HepG2 (cell line): ENCODE results near the gene AGBL1. TPM values are rescaled to one million over a fixed set of nuclear protein-coding genes. Genes with fewer than 3 reads are reported as not detected.

Experiments
- ATAC-seq: fragments of 200-7000 bp; cut with Tn5 transposase; 3 replicates; pipeline ENCODE4 v1.9.1; 2020; ENCODE audit warnings: mild to moderate bottlenecking, moderate library complexity
- BruUV-seq: library from RNA; stranded (reverse); fragments of 400-500 nt; replicated peaks from 2 replicates; lab custom pipeline; 2021; lab: Mats Ljungman, UMichigan
- CTCF ChIA-PET: fragments of 300-600 bp; formaldehyde crosslinking; extraction: SDS; loops from one replicate; lab custom pipeline; 2021; ENCODE audit warnings: low total read pairs, inconsistent platforms, low intra/inter-chr PET ratio; lab: Yijun Ruan, JAX
- POLR2A ChIA-PET: fragments of 350-600 bp; sonication (Branson Sonifier 250); formaldehyde crosslinking; loops from one replicate; lab custom pipeline; 2020; ENCODE audit warnings: antibody characterized with exemption, inconsistent platforms; lab: Yijun Ruan, JAX
- DNase-seq: peaks from one replicate; pipeline ENCODE4 v3.0.0-alpha.2; 2015; ENCODE audit warnings: low spot score
- FAIRE-seq: peaks from 3 replicates; lab custom pipeline; 2011; peaks lifted over from hg19 to GRCh38; lab: Jason Lieb, UNC
- H2AFZ ChIP-seq: one replicate; pipeline ENCODE4 v1.6.1; 2011; ENCODE audit warnings: low read length, inconsistent platforms
- H3K27ac ChIP-seq: fragments of 300-600 bp; 3 replicates; pipeline ENCODE4 v1.8.0; 2011; ENCODE audit warnings: mixed run types, mild to moderate bottlenecking, mixed read lengths, low read length, inconsistent platforms; ENCODE audit not compliant: insufficient read depth; ENCODE audit errors: extremely low read length
- H3K27me3 ChIP-seq, 2 experiments: fragments of 200-600 bp in 1 of 2; 2 replicates in 1 of 2; 3 replicates in 1 of 2; pipeline versions ENCODE4 v1.6.0 to v1.8.0; 2011; ENCODE audit warnings: low read length in 2 of 2, mild to moderate bottlenecking in 2 of 2, moderate library complexity in 2 of 2, inconsistent platforms in 1 of 2; ENCODE audit not compliant: insufficient read depth in 2 of 2, control insufficient read depth in 1 of 2
- H3K36me3 ChIP-seq, 2 experiments: fragments of 200-600 bp in 1 of 2; replicated peaks in 1 of 2; 2 replicates in 1 of 2; 3 replicates in 1 of 2; pipeline versions ENCODE4 v1.5.1 to v1.8.0; 2011; ENCODE audit warnings: low read length in 2 of 2, inconsistent platforms in 1 of 2; ENCODE audit not compliant: insufficient read depth in 2 of 2, control insufficient read depth in 1 of 2
- H3K4me1 ChIP-seq: 2 replicates; pipeline ENCODE4 v1.5.1; 2012; ENCODE audit warnings: low read length, inconsistent platforms; ENCODE audit not compliant: insufficient read depth
- H3K4me2 ChIP-seq: 2 replicates; pipeline ENCODE4 v1.6.0; 2011; ENCODE audit warnings: low read depth, low read length, inconsistent platforms
- H3K4me3 ChIP-seq, 3 experiments: fragments of 200-600 bp in 1 of 3; sonication (generic), shearing (Covaris generic) in 1 of 3; replicated peaks in 1 of 3; 2 replicates each; pipeline ENCODE4 v1.5.1; 2011 to 2016; ENCODE audit warnings: low read length in 3 of 3, inconsistent platforms in 2 of 3, low read depth in 2 of 3, mild to moderate bottlenecking in 2 of 3, control low read depth in 1 of 3, mixed read lengths in 1 of 3; ENCODE audit not compliant: insufficient read depth in 1 of 3
- H3K79me2 ChIP-seq: one replicate; pipeline ENCODE4 v1.6.1; 2011; ENCODE audit warnings: low read length, inconsistent platforms; ENCODE audit not compliant: insufficient read depth
- H3K9ac ChIP-seq: 2 replicates; pipeline ENCODE4 v1.6.0; 2011; ENCODE audit warnings: mild to moderate bottlenecking, low read depth, low read length, inconsistent platforms; ENCODE audit not compliant: insufficient read depth
- H3K9me3 ChIP-seq: 2 replicates; pipeline ENCODE4 v1.5.1; 2012; ENCODE audit warnings: mild to moderate bottlenecking, low read length
- H4K20me1 ChIP-seq: 2 replicates; pipeline ENCODE4 v1.6.0; 2011; ENCODE audit warnings: inconsistent platforms, mild to moderate bottlenecking, low read length, moderate library complexity; ENCODE audit not compliant: insufficient read depth
- CEBPB ChIP-seq: IDR thresholded peaks from 2 replicates; pipeline ENCODE4 v1.6.1; 2011; ENCODE audit warnings: low read depth, low read length, improper control_type of control experiment, borderline replicate concordance
- HES4 ChIP-seq: sonication (generic); formaldehyde crosslinking; IDR thresholded peaks from 2 replicates; pipeline ENCODE4 v1.9.0; 2021; ENCODE audit warnings: mild to moderate bottlenecking, missing genetic modification reagents, borderline replicate concordance
- HOXD1 ChIP-seq: sonication (generic); formaldehyde crosslinking; IDR thresholded peaks from 2 replicates; pipeline ENCODE4 v1.5.0; 2020; ENCODE audit warnings: missing genetic modification reagents
- ZNF552 ChIP-seq: sonication (generic); formaldehyde crosslinking; IDR thresholded peaks from 2 replicates; pipeline ENCODE4 v1.9.0; 2022; ENCODE audit warnings: missing genetic modification reagents, mild to moderate bottlenecking, borderline replicate concordance
- ZNF678 ChIP-seq: sonication (generic); formaldehyde crosslinking; IDR thresholded peaks from 2 replicates; pipeline ENCODE4 v1.4.0; 2020; ENCODE audit warnings: mild to moderate bottlenecking, missing genetic modification reagents
- ZNF724P ChIP-seq: sonication (generic); formaldehyde crosslinking; IDR thresholded peaks from 2 replicates; pipeline ENCODE4 v1.8.0; 2022; ENCODE audit warnings: missing genetic modification reagents, borderline replicate concordance
- WGBS: methylation state at CpG from one replicate; pipeline ENCODE4 v1.1.6; 2017; ENCODE audit warnings: low lambda C conversion rate; 5-methylcytosine and 5-hydroxymethylcytosine counted together
- in situ Hi-C: cut with HindIII; loops from 2 replicates; pipeline ENCODE4 v1.10.0; 2017; ENCODE audit warnings: low pct_unique_long_range_greater_than_20kb; ENCODE audit not compliant: extremely low pct_ligation_motif_present
- intact Hi-C: fragments of 100-400 bp; cut with micrococcal nuclease; formaldehyde crosslinking; loops from one replicate; pipeline ENCODE4 v1.10.0; 2022; ENCODE audit not compliant: unreplicated experiment
- polyA plus RNA-seq, 8 experiments: library from polyadenylated mRNA; depleted of rRNA in 3 of 8; stranded (reverse) in 7 of 8; unstranded in 1 of 8; fragments of >200 nt; fragmentation: Illumina TruSeq in 4 of 8; extraction: Trizol in 4 of 8; gene quantifications; 2 replicates each; pipeline versions ENCODE4 v1.2.1 to v1.2.3, GENCODE V29; 2011 to 2016; ENCODE audit warnings: low read depth in 4 of 8, missing spikeins in 1 of 8, mixed read lengths in 1 of 8; ENCODE audit not compliant: insufficient read depth in 1 of 8
- total RNA-seq, 5 experiments: library from RNA; depleted of rRNA; stranded (reverse); fragments of >200 nt; fragmentation: Illumina TruSeq; extraction: Trizol; gene quantifications; 2 replicates each; pipeline ENCODE4 v1.2.3, GENCODE V29; 2016; ENCODE audit warnings: low read depth in 1 of 5
- TF ChIP-seq, protein P1 (sequence below): IDR thresholded peaks from 2 replicates; pipeline ENCODE4 v1.6.1; 2016; ENCODE audit warnings: missing genetic modification reagents, missing compliant biosample characterization
- TF ChIP-seq, protein P2 (sequence below): sonication (generic); formaldehyde crosslinking; IDR thresholded peaks from 2 replicates; pipeline ENCODE4 v1.5.0; 2020; ENCODE audit warnings: mild to moderate bottlenecking, missing genetic modification reagents, borderline replicate concordance

AGBL1 gene
- total and polyA plus RNA-seq, 2 of the 13 experiments (the other 11 are each of a cell fraction or from before 2014, with no cell fraction given), result 0.01 TPM; not detected in 1

DNA sequence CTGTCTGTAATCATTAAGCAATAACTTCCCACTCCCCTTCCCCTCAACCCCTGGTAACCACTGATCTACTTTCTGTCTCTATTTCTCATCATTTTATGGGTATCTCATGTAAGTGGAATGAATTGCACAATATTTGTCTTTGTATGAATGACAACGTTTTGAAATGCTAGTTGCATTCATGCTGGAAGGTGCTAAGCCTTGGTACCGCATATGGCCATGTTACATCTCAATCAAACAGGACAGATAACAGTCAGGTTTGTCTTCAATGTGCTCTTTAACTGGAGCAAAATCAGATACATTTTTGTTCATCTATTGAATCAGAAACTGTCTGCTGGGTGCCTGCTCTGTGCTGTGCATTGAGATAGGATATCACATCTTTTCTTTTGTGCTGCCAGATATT, 134.2 kb downstream of the AGBL1 start:
- Histone ChIP-seq H3K36me3 (no peaks in the 10 kb centered on the region), H3K9me3 (peaks cover 15% of the 10 kb centered on the region), H3K27ac (no peak overlapping the region), H3K4me3 (no peak overlapping the region), H3K4me1 (no peaks in the 10 kb centered on the region), H3K9ac (no peak overlapping the region), H2AFZ (no peak overlapping the region), H3K27me3 (no peaks in the 10 kb centered on the region), H3K79me2 (no peaks in the 10 kb centered on the region), H3K4me2 (no peak overlapping the region), H4K20me1 (no peaks in the 10 kb centered on the region)
- intact Hi-C loops (no loop called here), in situ Hi-C loops (no loop called here)
- ChIA-PET CTCF (no interaction called here), POLR2A (no interaction called here)
- TF ChIP-seq CEBPB (peak; percentile 79; the same call in 1 of the 2 replicates), ZNF724P (no peak)
- no TSS peak for BruUV-seq
- FAIRE-seq (no peak), DNase-seq (no peak), ATAC-seq (no peak)
- 0% methylated on average over 2 of the region's 2 CpGs for WGBS

DNA sequence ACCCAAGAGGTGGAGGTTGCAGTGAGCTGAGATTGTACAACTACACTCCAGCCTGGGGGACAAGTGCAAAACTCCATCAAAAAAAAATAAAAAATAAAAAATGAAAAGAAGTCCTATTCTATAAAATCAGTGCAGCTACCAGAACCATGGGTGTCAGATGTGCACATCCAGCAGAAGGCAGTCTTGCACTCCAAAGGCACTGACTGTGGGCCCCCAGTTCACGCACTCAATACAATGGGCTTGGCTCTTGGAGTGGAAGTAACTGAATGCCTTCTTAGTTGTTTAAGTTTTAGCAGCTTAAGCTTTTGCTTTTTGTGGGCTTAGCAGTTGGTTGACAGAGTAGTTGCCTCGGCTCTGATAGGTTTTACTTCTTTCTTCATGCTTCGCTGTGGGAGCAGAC, 141.4 kb downstream of the AGBL1 start:
- WGBS, result 14% methylated on average over 2 of the region's 3 CpGs
- intact Hi-C loops (no loop called here), in situ Hi-C loops (no loop called here)
- no TSS peak for BruUV-seq
- Histone ChIP-seq H2AFZ (no peak overlapping the region), H4K20me1 (no peaks in the 10 kb centered on the region), H3K27me3 (no peaks in the 10 kb centered on the region), H3K4me1 (no peaks in the 10 kb centered on the region), H3K4me3 (no peak overlapping the region), H3K79me2 (no peaks in the 10 kb centered on the region), H3K27ac (no peak overlapping the region), H3K4me2 (no peak overlapping the region), H3K9ac (no peak overlapping the region), H3K36me3 (no peaks in the 10 kb centered on the region), H3K9me3 (peaks cover 15% of the 10 kb centered on the region; the same call in 1 of the 2 replicates)
- FAIRE-seq, result no peak
- POLR2A ChIA-PET, result no interaction called here
- no peak for DNase-seq
- CTCF ChIA-PET, result no interaction called here
- ATAC-seq, result no peak
- no peak for TF ChIP-seq ZNF678 (CRISPR knock-in tag)
- no peak for TF ChIP-seq HES4 (CRISPR knock-in tag)
- TF ChIP-seq, protein P1, sequence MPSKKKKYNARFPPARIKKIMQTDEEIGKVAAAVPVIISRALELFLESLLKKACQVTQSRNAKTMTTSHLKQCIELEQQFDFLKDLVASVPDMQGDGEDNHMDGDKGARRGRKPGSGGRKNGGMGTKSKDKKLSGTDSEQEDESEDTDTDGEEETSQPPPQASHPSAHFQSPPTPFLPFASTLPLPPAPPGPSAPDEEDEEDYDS, result no peak
- no peak for TF ChIP-seq HOXD1 (CRISPR knock-in tag)
- TF ChIP-seq, protein P2, sequence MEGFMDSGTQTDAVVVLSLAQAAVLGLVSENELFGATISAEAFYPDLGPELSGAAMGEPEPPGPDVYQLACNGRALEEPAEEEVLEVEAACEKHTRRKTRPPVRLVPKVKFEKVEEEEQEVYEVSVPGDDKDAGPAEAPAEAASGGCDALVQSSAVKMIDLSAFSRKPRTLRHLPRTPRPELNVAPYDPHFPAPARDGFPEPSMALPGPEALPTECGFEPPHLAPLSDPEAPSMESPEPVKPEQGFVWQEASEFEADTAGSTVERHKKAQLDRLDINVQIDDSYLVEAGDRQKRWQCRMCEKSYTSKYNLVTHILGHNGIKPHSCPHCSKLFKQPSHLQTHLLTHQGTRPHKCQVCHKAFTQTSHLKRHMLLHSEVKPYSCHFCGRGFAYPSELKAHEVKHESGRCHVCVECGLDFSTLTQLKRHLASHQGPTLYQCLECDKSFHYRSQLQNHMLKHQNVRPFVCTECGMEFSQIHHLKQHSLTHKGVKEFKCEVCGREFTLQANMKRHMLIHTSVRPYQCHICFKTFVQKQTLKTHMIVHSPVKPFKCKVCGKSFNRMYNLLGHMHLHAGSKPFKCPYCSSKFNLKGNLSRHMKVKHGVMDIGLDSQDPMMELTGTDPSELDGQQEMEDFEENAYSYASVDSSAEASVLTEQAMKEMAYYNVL (CRISPR knock-in tag), result no peak
- no peak for TF ChIP-seq ZNF552 (CRISPR knock-in tag)
